K562 (cell line): Measurements from ENCODE around the gene UBFD1. TPM values are rescaled to one million over a fixed set of nuclear protein-coding genes. Genes with fewer than 3 reads are reported as not detected.

ENCODE experiments used
- BCL6 ChIP-seq: fragments of 250-450 bp; sonication (Bioruptor Pico); IDR thresholded peaks from 2 replicates; pipeline ENCODE4 v1.4.0; 2020
- CBX1 ChIP-seq: sonication (generic); IDR thresholded peaks from 2 replicates; pipeline ENCODE4 v1.6.1; 2016; ENCODE audit warnings: antibody characterized with exemption, low read depth, mild to moderate bottlenecking
- ETV1 ChIP-seq: fragments of 450-650 bp; conservative IDR thresholded peaks from 2 replicates; pipeline ENCODE4 v1.6.1; 2016; ENCODE audit warnings: missing genetic modification characterization, control low read depth, low read depth, missing compliant biosample characterization
- HMG20B ChIP-seq: fragments of 250-450 bp; sonication (Bioruptor Pico); IDR thresholded peaks from 2 replicates; pipeline ENCODE4 v1.5.0; 2021; ENCODE audit warnings: mild to moderate bottlenecking
- MCM5 ChIP-seq: fragments of 450-650 bp; IDR thresholded peaks from 2 replicates; pipeline ENCODE4 v1.6.1; 2016; ENCODE audit warnings: low read depth
- MTA1 ChIP-seq: fragments of 450-650 bp; IDR thresholded peaks from 2 replicates; pipeline ENCODE4 v1.6.1; 2017; ENCODE audit warnings: borderline replicate concordance
- PTBP1 ChIP-seq: fragments of 200-400 bp; formaldehyde crosslinking; IDR thresholded peaks from 2 replicates; pipeline ENCODE4 v1.6.1; 2017; ENCODE audit warnings: low read depth, low read length
- PTRF ChIP-seq: fragments of 450-650 bp; IDR thresholded peaks from 2 replicates; pipeline ENCODE4 v1.6.1; 2016; ENCODE audit warnings: mild to moderate bottlenecking, missing genetic modification characterization, missing compliant biosample characterization
- RBM14 ChIP-seq: fragments of 200-400 bp; formaldehyde crosslinking; IDR thresholded peaks from 2 replicates; pipeline ENCODE4 v1.6.1; 2018; ENCODE audit warnings: low read depth, mild to moderate bottlenecking, low read length, moderate library complexity, borderline replicate concordance; ENCODE audit not compliant: insufficient read depth
- SMARCB1 ChIP-seq: IDR thresholded peaks from 2 replicates; pipeline ENCODE4 v1.6.1; 2011; ENCODE audit warnings: improper control_type of control experiment, low read depth; ENCODE audit not compliant: insufficient read length
- SNIP1 ChIP-seq: fragments of 450-650 bp; IDR thresholded peaks from 2 replicates; pipeline ENCODE4 v1.7.1; 2017; ENCODE audit warnings: low read depth, mild to moderate bottlenecking
- ZBTB17 ChIP-seq: fragments of 450-650 bp; formaldehyde crosslinking; IDR thresholded peaks from 2 replicates; pipeline ENCODE4 v1.4.0; 2020; ENCODE audit warnings: mild to moderate bottlenecking
- ZFP1 ChIP-seq: fragments of 450-650 bp; formaldehyde crosslinking; IDR thresholded peaks from 2 replicates; pipeline ENCODE4 v1.4.0; 2020; ENCODE audit warnings: mild to moderate bottlenecking, mixed read lengths
- polyA plus RNA-seq, 8 experiments: library from polyadenylated mRNA; depleted of rRNA in 4 of 8; stranded (reverse) in 5 of 8; unstranded in 3 of 8; fragments of >200 nt; fragmentation: Nextera tagmentation in 2 of 8; fragmentation: Illumina TruSeq in 1 of 8; extraction: Ambion mirVana in 2 of 8; extraction: Trizol in 1 of 8; gene quantifications; 2 replicates each; pipeline versions ENCODE4 v1.2.1 to v1.2.3, GENCODE V29; 2011 to 2014; ENCODE audit warnings: inconsistent platforms in 1 of 8, missing spikeins in 1 of 8
- total RNA-seq, 7 experiments: library from RNA; depleted of rRNA in 6 of 7; stranded (reverse); fragments of >200 nt in 6 of 7; fragmentation: Illumina TruSeq in 2 of 7; extraction: Trizol in 2 of 7; gene quantifications; 2 replicates each; pipeline versions ENCODE4 v1.2.1 to v1.2.3, GENCODE V29; 2011 to 2021; ENCODE audit warnings: low replicate concordance in 1 of 7
- TF ChIP-seq, protein P1 (sequence below): fragments of 250-450 bp; sonication (Bioruptor Pico); IDR thresholded peaks from 2 replicates; pipeline ENCODE4 v1.4.0; 2020
- TF ChIP-seq, protein P2 (sequence below): fragments of 250-450 bp; sonication (Bioruptor Pico); IDR thresholded peaks from 2 replicates; pipeline ENCODE4 v1.8.0; 2022; ENCODE audit warnings: moderate library complexity, mild to moderate bottlenecking, inconsistent platforms
- TF ChIP-seq, protein P3 (sequence below): fragments of 250-450 bp; sonication (Bioruptor Pico); IDR thresholded peaks from 2 replicates; pipeline ENCODE4 v1.4.0; 2020; ENCODE audit warnings: mild to moderate bottlenecking, moderate library complexity, borderline replicate concordance
- TF ChIP-seq, protein P4 (sequence below): sonication (generic); formaldehyde crosslinking; IDR thresholded peaks from 2 replicates; pipeline ENCODE4 v1.8.0; 2022; ENCODE audit warnings: mild to moderate bottlenecking, low read depth, missing genetic modification reagents

Gene UBFD1
- total and polyA plus RNA-seq, 9 of the 15 experiments (the other 6 are each of a cell fraction or from before 2014, with no cell fraction given), result 10.7 to 66.2 (median 34.0) TPM

DNA sequence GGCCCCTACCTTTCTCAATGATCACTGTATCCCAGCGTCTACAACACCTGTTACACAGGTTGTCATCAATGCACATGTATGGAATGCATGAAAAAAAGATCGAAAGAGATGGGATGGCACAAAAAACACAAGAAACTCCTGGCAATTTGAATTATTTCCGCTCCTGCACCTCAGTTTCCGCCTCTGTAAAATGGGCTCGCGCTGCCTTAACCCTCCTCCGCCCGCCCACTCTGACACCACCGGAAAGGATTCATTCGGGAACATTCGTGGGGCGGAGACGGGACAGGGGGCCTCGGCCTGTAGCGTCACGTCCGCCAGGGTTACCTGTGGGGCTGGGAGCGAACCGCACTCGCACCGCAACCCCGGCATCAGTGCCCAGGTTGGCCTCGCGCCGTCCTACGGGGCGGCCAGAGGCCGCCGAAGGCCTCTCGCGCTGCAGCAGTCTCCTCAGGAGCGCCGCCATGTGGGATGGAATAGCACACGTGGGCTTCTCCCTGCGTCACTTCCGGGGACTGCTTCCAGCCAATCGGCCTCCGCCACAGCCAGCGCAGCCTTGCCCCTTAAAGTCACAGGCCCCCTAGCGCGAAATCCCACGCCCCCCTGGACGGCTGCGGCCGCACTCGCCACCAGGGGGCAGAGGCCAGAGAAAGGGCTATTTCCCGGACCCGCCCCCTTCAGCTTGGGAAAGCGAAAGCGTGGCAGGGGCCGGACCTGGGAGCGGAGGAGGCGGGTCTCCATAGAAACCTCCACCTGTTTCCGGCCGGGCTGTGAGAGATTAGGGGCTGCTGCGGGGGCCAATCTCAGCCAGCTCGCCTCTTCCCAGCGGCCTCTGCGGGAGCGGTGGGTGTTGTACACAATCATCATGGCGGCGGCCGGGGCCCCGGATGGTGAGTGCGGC is at the start of gene UBFD1, which contains the start of gene EARS2 (continued):
- TF ChIP-seq, protein P1, sequence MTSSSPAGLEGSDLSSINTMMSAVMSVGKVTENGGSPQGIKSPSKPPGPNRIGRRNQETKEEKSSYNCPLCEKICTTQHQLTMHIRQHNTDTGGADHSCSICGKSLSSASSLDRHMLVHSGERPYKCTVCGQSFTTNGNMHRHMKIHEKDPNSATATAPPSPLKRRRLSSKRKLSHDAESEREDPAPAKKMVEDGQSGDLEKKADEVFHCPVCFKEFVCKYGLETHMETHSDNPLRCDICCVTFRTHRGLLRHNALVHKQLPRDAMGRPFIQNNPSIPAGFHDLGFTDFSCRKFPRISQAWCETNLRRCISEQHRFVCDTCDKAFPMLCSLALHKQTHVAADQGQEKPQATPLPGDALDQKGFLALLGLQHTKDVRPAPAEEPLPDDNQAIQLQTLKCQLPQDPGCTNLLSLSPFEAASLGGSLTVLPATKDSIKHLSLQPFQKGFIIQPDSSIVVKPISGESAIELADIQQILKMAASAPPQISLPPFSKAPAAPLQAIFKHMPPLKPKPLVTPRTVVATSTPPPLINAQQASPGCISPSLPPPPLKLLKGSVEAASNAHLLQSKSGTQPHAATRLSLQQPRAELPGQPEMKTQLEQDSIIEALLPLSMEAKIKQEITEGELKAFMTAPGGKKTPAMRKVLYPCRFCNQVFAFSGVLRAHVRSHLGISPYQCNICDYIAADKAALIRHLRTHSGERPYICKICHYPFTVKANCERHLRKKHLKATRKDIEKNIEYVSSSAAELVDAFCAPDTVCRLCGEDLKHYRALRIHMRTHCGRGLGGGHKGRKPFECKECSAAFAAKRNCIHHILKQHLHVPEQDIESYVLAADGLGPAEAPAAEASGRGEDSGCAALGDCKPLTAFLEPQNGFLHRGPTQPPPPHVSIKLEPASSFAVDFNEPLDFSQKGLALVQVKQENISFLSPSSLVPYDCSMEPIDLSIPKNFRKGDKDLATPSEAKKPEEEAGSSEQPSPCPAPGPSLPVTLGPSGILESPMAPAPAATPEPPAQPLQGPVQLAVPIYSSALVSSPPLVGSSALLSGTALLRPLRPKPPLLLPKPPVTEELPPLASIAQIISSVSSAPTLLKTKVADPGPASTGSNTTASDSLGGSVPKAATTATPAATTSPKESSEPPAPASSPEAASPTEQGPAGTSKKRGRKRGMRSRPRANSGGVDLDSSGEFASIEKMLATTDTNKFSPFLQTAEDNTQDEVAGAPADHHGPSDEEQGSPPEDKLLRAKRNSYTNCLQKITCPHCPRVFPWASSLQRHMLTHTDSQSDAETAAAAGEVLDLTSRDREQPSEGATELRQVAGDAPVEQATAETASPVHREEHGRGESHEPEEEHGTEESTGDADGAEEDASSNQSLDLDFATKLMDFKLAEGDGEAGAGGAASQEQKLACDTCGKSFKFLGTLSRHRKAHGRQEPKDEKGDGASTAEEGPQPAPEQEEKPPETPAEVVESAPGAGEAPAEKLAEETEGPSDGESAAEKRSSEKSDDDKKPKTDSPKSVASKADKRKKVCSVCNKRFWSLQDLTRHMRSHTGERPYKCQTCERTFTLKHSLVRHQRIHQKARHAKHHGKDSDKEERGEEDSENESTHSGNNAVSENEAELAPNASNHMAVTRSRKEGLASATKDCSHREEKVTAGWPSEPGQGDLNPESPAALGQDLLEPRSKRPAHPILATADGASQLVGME (CRISPR knock-in tag), result peak; percentile 90
- peak; percentile 97 for TF ChIP-seq PTBP1
- no peak for TF ChIP-seq SNIP1
- TF ChIP-seq ZFP1 (CRISPR knock-in tag), result no peak
- TF ChIP-seq, protein P2, sequence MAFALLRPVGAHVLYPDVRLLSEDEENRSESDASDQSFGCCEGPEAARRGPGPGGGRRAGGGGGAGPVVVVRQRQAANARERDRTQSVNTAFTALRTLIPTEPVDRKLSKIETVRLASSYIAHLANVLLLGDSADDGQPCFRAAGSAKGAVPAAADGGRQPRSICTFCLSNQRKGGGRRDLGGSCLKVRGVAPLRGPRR (CRISPR knock-in tag), result no peak
- TF ChIP-seq, protein P3, sequence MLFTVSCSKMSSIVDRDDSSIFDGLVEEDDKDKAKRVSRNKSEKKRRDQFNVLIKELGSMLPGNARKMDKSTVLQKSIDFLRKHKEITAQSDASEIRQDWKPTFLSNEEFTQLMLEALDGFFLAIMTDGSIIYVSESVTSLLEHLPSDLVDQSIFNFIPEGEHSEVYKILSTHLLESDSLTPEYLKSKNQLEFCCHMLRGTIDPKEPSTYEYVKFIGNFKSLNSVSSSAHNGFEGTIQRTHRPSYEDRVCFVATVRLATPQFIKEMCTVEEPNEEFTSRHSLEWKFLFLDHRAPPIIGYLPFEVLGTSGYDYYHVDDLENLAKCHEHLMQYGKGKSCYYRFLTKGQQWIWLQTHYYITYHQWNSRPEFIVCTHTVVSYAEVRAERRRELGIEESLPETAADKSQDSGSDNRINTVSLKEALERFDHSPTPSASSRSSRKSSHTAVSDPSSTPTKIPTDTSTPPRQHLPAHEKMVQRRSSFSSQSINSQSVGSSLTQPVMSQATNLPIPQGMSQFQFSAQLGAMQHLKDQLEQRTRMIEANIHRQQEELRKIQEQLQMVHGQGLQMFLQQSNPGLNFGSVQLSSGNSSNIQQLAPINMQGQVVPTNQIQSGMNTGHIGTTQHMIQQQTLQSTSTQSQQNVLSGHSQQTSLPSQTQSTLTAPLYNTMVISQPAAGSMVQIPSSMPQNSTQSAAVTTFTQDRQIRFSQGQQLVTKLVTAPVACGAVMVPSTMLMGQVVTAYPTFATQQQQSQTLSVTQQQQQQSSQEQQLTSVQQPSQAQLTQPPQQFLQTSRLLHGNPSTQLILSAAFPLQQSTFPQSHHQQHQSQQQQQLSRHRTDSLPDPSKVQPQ, result no peak
- no peak for TF ChIP-seq SMARCB1
- TF ChIP-seq MTA1, result 0 out of 2 replicates have a peak, but pooled peaks have one; percentile 20
- TF ChIP-seq PTRF (tag), result no peak
- TF ChIP-seq ZBTB17 (CRISPR knock-in tag), result 0 out of 2 replicates have a peak, but pooled peaks have one; percentile 30
- no peak for TF ChIP-seq RBM14
- TF ChIP-seq ETV1, result peak; percentile 94
- no peak for TF ChIP-seq MCM5
- TF ChIP-seq CBX1, result peak; percentile 97; the same call in 1 of the 2 replicates
- TF ChIP-seq BCL6 (CRISPR knock-in tag), result no peak
- TF ChIP-seq, protein P4, sequence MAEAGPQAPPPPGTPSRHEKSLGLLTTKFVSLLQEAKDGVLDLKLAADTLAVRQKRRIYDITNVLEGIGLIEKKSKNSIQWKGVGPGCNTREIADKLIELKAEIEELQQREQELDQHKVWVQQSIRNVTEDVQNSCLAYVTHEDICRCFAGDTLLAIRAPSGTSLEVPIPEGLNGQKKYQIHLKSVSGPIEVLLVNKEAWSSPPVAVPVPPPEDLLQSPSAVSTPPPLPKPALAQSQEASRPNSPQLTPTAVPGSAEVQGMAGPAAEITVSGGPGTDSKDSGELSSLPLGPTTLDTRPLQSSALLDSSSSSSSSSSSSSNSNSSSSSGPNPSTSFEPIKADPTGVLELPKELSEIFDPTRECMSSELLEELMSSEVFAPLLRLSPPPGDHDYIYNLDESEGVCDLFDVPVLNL (CRISPR knock-in tag), result no peak
- no peak for TF ChIP-seq HMG20B (CRISPR knock-in tag)
